Subcutaneous abdominal adipose tissue (tissue), 5 donors: ENCODE results near the gene WNT3.

ENCODE experiments used
- H3K27ac ChIP-seq: one replicate; pipeline ENCODE4 v1.7.0; 2013; ENCODE audit warnings: low read depth, mild to moderate bottlenecking, inconsistent platforms, low read length, moderate library complexity
- H3K27me3 ChIP-seq, 5 donors: one replicate each; pipeline ENCODE4 v1.7.0; 2013; ENCODE audit warnings: low read length in 5 of 5, inconsistent platforms in 1 of 5; ENCODE audit not compliant: control insufficient read depth in 5 of 5, insufficient read depth in 4 of 5
- H3K36me3 ChIP-seq, 5 donors: one replicate each; pipeline ENCODE4 v1.7.0; 2013; ENCODE audit warnings: low read length in 5 of 5; ENCODE audit not compliant: control insufficient read depth in 5 of 5, insufficient read depth in 5 of 5
- H3K4me1 ChIP-seq, 5 donors: one replicate each; pipeline ENCODE4 v1.7.0; 2013; ENCODE audit warnings: low read length in 5 of 5, mild to moderate bottlenecking in 3 of 5, moderate library complexity in 1 of 5; ENCODE audit not compliant: control insufficient read depth in 5 of 5, insufficient read depth in 5 of 5
- H3K4me3 ChIP-seq, 5 donors: one replicate each; pipeline ENCODE4 v1.7.0; 2013; ENCODE audit warnings: low read length in 5 of 5, low read depth in 1 of 5
- H3K9ac ChIP-seq, 5 donors: one replicate each; pipeline ENCODE4 v1.7.0; 2013; ENCODE audit warnings: low read length in 5 of 5, mild to moderate bottlenecking in 4 of 5, moderate library complexity in 3 of 5
- H3K9me3 ChIP-seq, 5 donors: one replicate each; pipeline ENCODE4 v1.7.0; 2013; ENCODE audit warnings: low read length in 5 of 5; ENCODE audit not compliant: control insufficient read depth in 5 of 5
- donor health status: healthy.
- donor health status: healthy.
- donor health status: healthy.
- donor health status: healthy.
- donor health status: healthy.

The WNT3 gene

DNA sequence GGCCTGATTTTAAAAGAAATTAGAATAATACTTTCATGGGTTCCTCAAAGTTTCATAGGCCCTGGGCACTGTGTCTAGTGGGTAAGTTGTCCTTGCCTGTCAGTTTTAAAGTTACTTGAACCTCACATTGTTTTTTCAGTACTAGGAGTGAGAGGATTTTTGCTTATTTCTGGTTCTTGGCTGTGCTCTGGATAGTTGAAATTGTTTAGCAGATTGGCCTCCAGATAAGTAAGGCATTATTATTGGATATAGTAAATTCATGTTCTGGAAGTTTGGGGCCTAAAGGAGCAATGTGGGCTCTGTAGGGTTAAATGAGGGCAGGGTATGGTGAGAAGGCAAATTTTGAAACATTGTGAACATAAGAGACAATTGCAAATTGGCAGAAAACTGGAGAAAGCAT, 78.5 kb downstream of the WNT3 start:
- Histone ChIP-seq H3K4me1 (no peaks in the 10 kb centered on the region), H3K27me3 (no peaks in the 10 kb centered on the region), H3K4me3 (no peak overlapping the region), H3K9me3 (no peaks in the 10 kb centered on the region), H3K36me3 (peaks cover 0 to 16% (median 0%) of the 10 kb centered on the region in 5 donors), H3K27ac (no peak overlapping the region), H3K9ac (no peak overlapping the region)

- Histone ChIP-seq H3K9ac (no peak overlapping the region), H3K27me3 (no peaks in the 10 kb centered on the region), H3K4me3 (no peak overlapping the region), H3K27ac (no peak overlapping the region), H3K36me3 (peaks cover 0 to 16% (median 3%) of the 10 kb centered on the region in 5 donors), H3K4me1 (no peaks in the 10 kb centered on the region), H3K9me3 (no peaks in the 10 kb centered on the region)
Observed at GRCh38 chr17:46738544-46738943, 79.9 kb downstream of the WNT3 start.

GRCh38 chr17:46737326-46737725, 81.2 kb downstream of the WNT3 start:
- Histone ChIP-seq H3K27ac (no peak overlapping the region), H3K27me3 (no peaks in the 10 kb centered on the region), H3K36me3 (peaks cover 0 to 16% (median 7%) of the 10 kb centered on the region in 5 donors), H3K4me3 (no peak overlapping the region), H3K9ac (no peak overlapping the region), H3K9me3 (no peaks in the 10 kb centered on the region), H3K4me1 (no peaks in the 10 kb centered on the region)

DNA sequence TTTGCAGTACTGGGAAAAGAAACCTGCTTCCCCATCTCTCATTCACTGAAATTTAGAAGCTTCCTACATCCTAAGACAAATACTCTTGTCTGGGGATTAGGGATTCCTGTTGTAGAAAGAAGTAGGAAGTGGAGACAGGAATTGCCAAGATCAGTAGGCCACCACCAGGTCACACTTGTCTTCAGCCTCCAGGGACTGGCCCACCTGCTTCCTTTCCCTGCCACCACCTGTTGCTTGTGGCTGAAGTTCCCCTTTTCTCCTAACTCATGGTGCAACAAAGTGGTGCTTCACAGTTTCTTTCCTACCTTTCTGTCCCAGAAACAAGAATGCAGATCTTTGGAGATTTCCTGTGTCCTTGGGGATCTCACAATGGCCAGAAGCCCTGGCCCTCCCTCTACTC, 82.4 kb downstream of the WNT3 start:
- peaks cover 0 to 16% (median 9%) of the 10 kb centered on the region in 5 donors for H3K36me3 ChIP-seq
- H3K27ac ChIP-seq: no peak overlapping the region
- H3K27me3 ChIP-seq: no peaks in the 10 kb centered on the region
- H3K4me3 ChIP-seq: no peak overlapping the region
- no peak overlapping the region for H3K9ac ChIP-seq
- H3K9me3 ChIP-seq: no peaks in the 10 kb centered on the region
- H3K4me1 ChIP-seq: no peaks in the 10 kb centered on the region

DNA sequence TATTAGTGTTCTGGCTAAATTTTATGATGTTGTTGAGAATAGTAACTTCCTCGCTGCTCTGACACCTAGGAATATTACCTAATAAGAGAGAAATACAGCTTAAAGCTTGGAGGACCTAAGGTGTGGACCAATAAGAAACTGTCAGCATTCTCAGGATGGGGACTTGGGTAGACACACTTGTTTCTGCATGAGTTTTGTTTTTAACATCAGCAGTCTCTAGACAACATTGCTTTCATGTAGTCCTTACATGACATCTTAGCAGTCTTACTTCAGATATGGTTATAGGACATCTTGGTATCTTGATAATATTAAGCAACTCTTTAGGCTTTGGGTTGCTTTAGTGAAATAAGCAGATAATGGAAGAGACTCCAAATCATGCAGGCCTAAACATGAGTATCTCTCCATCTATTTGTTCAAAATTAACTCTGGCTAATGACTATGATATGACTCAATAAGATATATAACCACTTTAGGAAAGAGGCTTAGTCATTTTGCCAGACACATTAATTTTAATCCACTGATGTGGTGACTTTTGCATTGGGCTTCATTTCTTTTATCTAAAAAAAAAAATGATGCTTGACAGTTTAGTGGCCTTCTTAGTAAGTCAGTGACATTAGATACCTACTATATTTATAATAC, 84.5 kb downstream of the WNT3 start:
- H3K4me1 ChIP-seq: no peaks in the 10 kb centered on the region
- H3K4me3 ChIP-seq: no peak overlapping the region
- no peaks in the 10 kb centered on the region for H3K27me3 ChIP-seq
- no peak overlapping the region for H3K9ac ChIP-seq
- H3K9me3 ChIP-seq: no peaks in the 10 kb centered on the region
- H3K27ac ChIP-seq: no peak overlapping the region
- H3K36me3 ChIP-seq: peaks cover 5 to 28% (median 15%) of the 10 kb centered on the region in 5 donors

DNA sequence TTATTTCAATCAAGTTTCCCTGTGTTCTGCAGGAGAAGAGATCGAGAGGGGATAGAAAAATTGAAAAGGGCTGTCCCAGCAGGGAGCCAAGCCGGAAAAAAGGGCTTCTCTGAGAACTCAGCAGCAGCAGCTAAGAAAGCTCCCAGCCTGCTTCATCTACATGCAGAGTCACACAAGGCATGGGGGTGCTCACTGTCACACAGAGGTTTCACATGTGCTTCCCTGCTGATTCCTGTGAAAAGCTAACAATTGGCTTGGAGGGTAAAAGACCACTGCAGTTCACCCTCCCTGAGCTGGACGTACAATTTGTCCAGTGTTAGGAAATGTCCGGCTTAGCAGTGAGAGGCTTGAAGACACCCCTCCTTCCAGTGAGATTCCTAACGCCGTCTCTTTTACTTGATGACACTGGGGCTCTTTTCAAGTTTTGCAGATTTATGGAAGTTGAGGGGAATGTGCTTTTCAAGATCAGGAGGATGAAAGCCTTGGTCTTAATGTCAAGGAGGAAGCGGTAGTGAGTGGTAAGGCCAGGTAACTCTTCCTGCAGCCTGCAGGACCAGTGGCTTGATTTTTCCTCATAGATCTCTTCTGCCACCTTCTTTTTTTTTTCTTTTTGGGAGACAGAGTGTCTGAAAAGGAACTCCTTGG, 85.6 kb downstream of the WNT3 start:
- no peaks in the 10 kb centered on the region for H3K9me3 ChIP-seq
- H3K4me1 ChIP-seq: no peaks in the 10 kb centered on the region

GRCh38 chr17:46732160-46732559, 86.3 kb downstream of the WNT3 start:
- H3K36me3 ChIP-seq: peaks cover 7 to 36% (median 17%) of the 10 kb centered on the region in 5 donors
- H3K9me3 ChIP-seq: no peaks in the 10 kb centered on the region
- H3K27ac ChIP-seq: no peak overlapping the region
- H3K27me3 ChIP-seq: no peaks in the 10 kb centered on the region
- no peak overlapping the region for H3K9ac ChIP-seq
- no peak overlapping the region for H3K4me3 ChIP-seq
- H3K4me1 ChIP-seq: no peaks in the 10 kb centered on the region

More for the DNA sequence above, 85.6 kb downstream of the WNT3 start:
- Histone ChIP-seq H3K36me3 (peaks cover 5 to 29% (median 15%) of the 10 kb centered on the region in 5 donors), H3K4me3 (no peak overlapping the region), H3K27ac (no peak overlapping the region), H3K9ac (no peak overlapping the region), H3K27me3 (no peaks in the 10 kb centered on the region)

DNA sequence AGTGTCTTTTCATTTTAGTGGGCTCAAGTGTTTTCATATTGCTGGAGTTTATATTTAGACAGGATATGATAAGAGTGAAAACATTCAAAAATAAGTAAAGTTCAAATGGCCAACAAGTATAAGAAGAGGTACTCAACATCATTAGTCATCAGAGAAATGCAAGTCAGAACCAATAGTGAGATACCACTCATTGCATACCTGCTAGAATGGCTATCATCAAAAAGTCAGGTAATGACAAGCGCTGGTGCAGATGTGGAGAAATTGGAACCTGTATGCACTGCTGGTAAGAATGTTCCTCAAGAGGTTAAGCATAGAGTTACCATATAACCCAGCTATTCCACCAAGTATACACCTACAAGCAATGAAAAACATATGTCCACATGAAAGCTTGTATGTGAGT, 87.8 kb downstream of the WNT3 start:
- no peak overlapping the region for H3K9ac ChIP-seq
- H3K36me3 ChIP-seq: peaks cover 12 to 48% (median 17%) of the 10 kb centered on the region in 5 donors
- H3K4me1 ChIP-seq: no peaks in the 10 kb centered on the region
- H3K4me3 ChIP-seq: no peak overlapping the region
- H3K27ac ChIP-seq: no peak overlapping the region
- H3K9me3 ChIP-seq: no peaks in the 10 kb centered on the region
- H3K27me3 ChIP-seq: no peaks in the 10 kb centered on the region

- Histone ChIP-seq H3K27ac (no peak overlapping the region), H3K4me1 (no peaks in the 10 kb centered on the region), H3K9me3 (no peaks in the 10 kb centered on the region), H3K36me3 (peaks cover 14 to 51% (median 17%) of the 10 kb centered on the region in 5 donors), H3K9ac (no peak overlapping the region), H3K27me3 (no peaks in the 10 kb centered on the region), H3K4me3 (no peak overlapping the region)
Observed at GRCh38 chr17:46730026-46730425, 88.5 kb downstream of the WNT3 start.

GRCh38 chr17:46727572-46728348, 90.7 kb downstream of the WNT3 start:
- Histone ChIP-seq H3K4me1 (no peaks in the 10 kb centered on the region), H3K36me3 (peaks cover 7 to 56% (median 15%) of the 10 kb centered on the region in 5 donors), H3K9me3 (no peaks in the 10 kb centered on the region), H3K9ac (no peak overlapping the region), H3K27me3 (no peaks in the 10 kb centered on the region), H3K4me3 (no peak overlapping the region), H3K27ac (no peak overlapping the region)
